Measurements from ENCODE around the gene MYO5C. TPM values are rescaled to one million over a fixed set of nuclear protein-coding genes. Genes with fewer than 3 reads are reported as not detected.

Gene MYO5C
- total and polyA plus RNA-seq, 2 donors (not counting 3 experiments of a cell fraction or from before 2014, with no cell fraction given), result 7.5 to 19.4 TPM

GRCh38 chr15:52172869-52173268 lies 122.7 kb downstream of the MYO5C start:
- POLR2A ChIA-PET, result no interaction called here
- TF ChIP-seq MAX (IDR thresholded peaks at IDR 0.05; ENCODE audit: insufficient read depth, insufficient read length) (no peak), MYC (IDR thresholded peaks at IDR 0.05; ENCODE audit: low read depth, low read length) (no peak), EZH2 (IDR thresholded peaks at IDR 0.05; ENCODE audit: borderline replicate concordance, low read depth, low read length, severe bottlenecking) (no peak)
- no peaks in the 10 kb centered on the region for H3K27me3 ChIP-seq (ENCODE audit: control insufficient read depth in 2 of 2, insufficient read depth in 2 of 2, low read length in 2 of 2)
- no peaks in the 10 kb centered on the region for H3K36me3 ChIP-seq (ENCODE audit: control insufficient read depth in 2 of 2, extremely low read depth in 1 of 2, insufficient read depth in 2 of 2, low read length in 2 of 2)
- H3K79me2 ChIP-seq (ENCODE audit: control insufficient read depth, insufficient read depth, low read length), result no peaks in the 10 kb centered on the region
- H3K9me3 ChIP-seq (replicated peaks; ENCODE audit: control insufficient read depth, insufficient read depth, low read length), result no peaks in the 10 kb centered on the region
- H2AFZ ChIP-seq (ENCODE audit: low read depth, low read length), result no peak overlapping the region
- H3K9me1 ChIP-seq (replicated peaks; ENCODE audit: control insufficient read depth, extremely low read depth, insufficient read depth, low read length), result no peaks in the 10 kb centered on the region
- no peak for FAIRE-seq
- no peak overlapping the region for H3K27ac ChIP-seq (ENCODE audit: insufficient read depth, low read depth, low read length)
- no peaks in the 10 kb centered on the region for H3K4me1 ChIP-seq (ENCODE audit: control insufficient read depth, extremely low read depth, insufficient read depth, low read length)
- no peaks in the 10 kb centered on the region for H4K20me1 ChIP-seq (replicated peaks; ENCODE audit: control insufficient read depth, extremely low read depth, insufficient read depth, low read length)
- intact Hi-C loops (cut with micrococcal nuclease), result no loop called here
- BruUV-seq (replicated peaks), result no TSS peak
- no peak for DNase-seq (ENCODE audit: low read depth, low spot score)
- CTCF ChIA-PET, result interaction anchor here (1.0 kb wide), 1 partner anchor 55 kb away, joined by 8 read pairs; no protein-coding TSS in a partner anchor
- dilution Hi-C loops (cut with MboI; ENCODE audit: extremely low pct_ligation_motif_present, low sequenced_read_pairs), result no loop called here
- H3K4me2 ChIP-seq (ENCODE audit: insufficient read depth, low read length), result no peak overlapping the region
- H3K4me3 ChIP-seq (replicated peaks in 1 of 3; ENCODE audit: insufficient read depth in 1 of 3, low read depth in 1 of 3, low read length in 3 of 3), result no peak overlapping the region
- no peak overlapping the region for H3K9ac ChIP-seq (replicated peaks; ENCODE audit: extremely low read depth, insufficient read depth, low read length)

- no peaks in the 10 kb centered on the region for H3K9me3 ChIP-seq (replicated peaks; ENCODE audit: control insufficient read depth, insufficient read depth, low read length)
- BruUV-seq (replicated peaks), result no TSS peak
These were observed 123.8 kb downstream of the MYO5C start for GRCh38 chr15:52171807-52172206.

More at GRCh38 chr15:52171807-52172206, 123.8 kb downstream of the MYO5C start:
- H2AFZ ChIP-seq (ENCODE audit: low read depth, low read length), result no peak overlapping the region
- no peak overlapping the region for H3K27ac ChIP-seq (ENCODE audit: insufficient read depth, low read depth, low read length)
- ChIA-PET CTCF (interaction anchor here (0.8 to 2.5 kb wide), 10 partner anchors 10 to 275 kb away, joined by 3 to 13 read pairs (median 5); no protein-coding TSS in a partner anchor), POLR2A (no interaction called here)
- no peaks in the 10 kb centered on the region for H3K36me3 ChIP-seq (ENCODE audit: control insufficient read depth in 2 of 2, extremely low read depth in 1 of 2, insufficient read depth in 2 of 2, low read length in 2 of 2)
- dilution Hi-C loops (cut with MboI; ENCODE audit: extremely low pct_ligation_motif_present, low sequenced_read_pairs) (no loop called here), intact Hi-C loops (cut with micrococcal nuclease) (no loop called here)
- H3K79me2 ChIP-seq (ENCODE audit: control insufficient read depth, insufficient read depth, low read length), result no peaks in the 10 kb centered on the region
- TF ChIP-seq GATA2 (IDR thresholded peaks at IDR 0.05; ENCODE audit: insufficient read depth, insufficient read length, low read depth, low read length) (no peak), MAX (IDR thresholded peaks at IDR 0.05; ENCODE audit: insufficient read depth, insufficient read length) (no peak), EZH2 (IDR thresholded peaks at IDR 0.05; ENCODE audit: borderline replicate concordance, low read depth, low read length, severe bottlenecking) (no peak), POLR2AphosphoS5 (IDR thresholded peaks at IDR 0.05; ENCODE audit: insufficient read depth, low read depth, low read length) (no peak), POLR2A (IDR thresholded peaks at IDR 0.05; ENCODE audit: low read depth, low read length) (no peak), MYC (IDR thresholded peaks at IDR 0.05; ENCODE audit: low read depth, low read length) (no peak), FOS (IDR thresholded peaks at IDR 0.05; ENCODE audit: borderline replicate concordance, insufficient read depth, low read length) (no peak), JUN (IDR thresholded peaks at IDR 0.05; ENCODE audit: borderline replicate concordance, insufficient read depth, insufficient read length, low read depth) (no peak), CTCF (IDR thresholded peaks at IDR 0.05; ENCODE audit: extremely low read depth in 1 of 2, insufficient read depth in 1 of 2, low read depth in 1 of 2, low read length in 2 of 2) (no peak)
- no peak overlapping the region for H3K9ac ChIP-seq (replicated peaks; ENCODE audit: extremely low read depth, insufficient read depth, low read length)
- no peak overlapping the region for H3K4me2 ChIP-seq (ENCODE audit: insufficient read depth, low read length)
- no peaks in the 10 kb centered on the region for H3K4me1 ChIP-seq (ENCODE audit: control insufficient read depth, extremely low read depth, insufficient read depth, low read length)
- no peak for FAIRE-seq
- DNase-seq (ENCODE audit: low read depth, low spot score), result no peak
- no peaks in the 10 kb centered on the region for H4K20me1 ChIP-seq (replicated peaks; ENCODE audit: control insufficient read depth, extremely low read depth, insufficient read depth, low read length)
- H3K27me3 ChIP-seq (ENCODE audit: control insufficient read depth in 2 of 2, insufficient read depth in 2 of 2, low read length in 2 of 2), result no peaks in the 10 kb centered on the region
- H3K9me1 ChIP-seq (replicated peaks; ENCODE audit: control insufficient read depth, extremely low read depth, insufficient read depth, low read length), result no peaks in the 10 kb centered on the region
- H3K4me3 ChIP-seq (replicated peaks in 1 of 3; ENCODE audit: insufficient read depth in 1 of 3, low read depth in 1 of 3, low read length in 3 of 3), result no peak overlapping the region
